Esophagus muscularis mucosa (tissue), 3 donors: Measurements from ENCODE around the gene TFPI.
"Not testable (repeated sequence)": the region's sequence is repeated elsewhere in the genome, so short reads cannot be mapped to it uniquely, and the experiment has no call there.

Experiments
- CTCF ChIP-seq, 3 experiments: fragments of 200-600 bp in 2 of 3; fragments of 450-650 bp in 1 of 3; sonication (generic) in 2 of 3; IDR thresholded peaks; one replicate each; pipeline ENCODE4 v1.5.1; 2017 to 2019; ENCODE audit warnings: antibody characterized with exemption in 3 of 3, mild to moderate bottlenecking in 2 of 3, moderate library complexity in 1 of 3
- EP300 ChIP-seq: sonication (generic); formaldehyde crosslinking; IDR thresholded peaks from one replicate; pipeline ENCODE4 v1.6.1; 2017; ENCODE audit warnings: antibody characterized with exemption

GRCh38 chr2:187535381-187535780, 18.9 kb downstream of the TFPI start:
- TF ChIP-seq EP300; CTCF (IDR thresholded peaks at IDR 0.05): not testable (repeated sequence)
